Epithelial cell of esophagus (primary cell): ENCODE measurements around the gene TRAPPC6A.

Source experiments
- DNase-seq: peaks from one replicate; pipeline ENCODE4 v3.0.0; 2010; ENCODE audit warnings: low read depth
- H3K4me3 ChIP-seq: 2 replicates; pipeline ENCODE4 v1.5.1; 2011; ENCODE audit warnings: mild to moderate bottlenecking, low read length, control low read depth
- CTCF ChIP-seq: IDR thresholded peaks from 2 replicates; pipeline ENCODE4 v1.5.1; 2011; ENCODE audit warnings: low read depth, mild to moderate bottlenecking, low read length, control low read depth, inconsistent platforms; ENCODE audit not compliant: insufficient read depth; ENCODE audit errors: missing control alignments

TRAPPC6A gene

GRCh38 chr19:45205810-45206209 lies 27.8 kb upstream of the TRAPPC6A start:
- no peak for TF ChIP-seq CTCF
- no peak for DNase-seq
- H3K4me3 ChIP-seq: no peak overlapping the region

GRCh38 chr19:45202637-45203036 lies 24.6 kb upstream of the TRAPPC6A start:
- no peak for TF ChIP-seq CTCF
- DNase-seq: peak; percentile 69
- H3K4me3 ChIP-seq: no peak overlapping the region

GRCh38 chr19:45200568-45200967 lies 22.5 kb upstream of the TRAPPC6A start:
- DNase-seq: peak; percentile 60
- peak; percentile 34 for TF ChIP-seq CTCF
- no peak overlapping the region for H3K4me3 ChIP-seq

GRCh38 chr19:45195764-45196163 lies 17.7 kb upstream of the TRAPPC6A start:
- no peak overlapping the region for H3K4me3 ChIP-seq
- TF ChIP-seq CTCF: no peak
- no peak for DNase-seq

- H3K4me3 ChIP-seq: no peak overlapping the region
- peak; percentile 36 for TF ChIP-seq CTCF
- peak; percentile 93 for DNase-seq
These were observed 13.3 kb upstream of the TRAPPC6A start for GRCh38 chr19:45191375-45191774.

GRCh38 chr19:45189971-45190370 lies 11.9 kb upstream of the TRAPPC6A start:
- no peak for DNase-seq
- H3K4me3 ChIP-seq: no peak overlapping the region
- TF ChIP-seq CTCF: no peak

- TF ChIP-seq CTCF: peak; percentile 67
- peak; percentile 35 for DNase-seq
- H3K4me3 ChIP-seq: no peak overlapping the region
These were observed 9.5 kb upstream of the TRAPPC6A start for GRCh38 chr19:45187421-45188100.
